Activated CD8-positive, alpha-beta memory T cell treated with anti-CD3 and anti-CD28 coated beads for 48 hours (primary cell): ENCODE data around the gene FNDC3B.

Experiments used
- DNase-seq, 3 experiments: peaks; one replicate each; pipeline ENCODE4 v3.0.0-alpha.2; 2020; ENCODE audit warnings: low read depth in 2 of 3, low spot score in 2 of 3

FNDC3B gene

DNA sequence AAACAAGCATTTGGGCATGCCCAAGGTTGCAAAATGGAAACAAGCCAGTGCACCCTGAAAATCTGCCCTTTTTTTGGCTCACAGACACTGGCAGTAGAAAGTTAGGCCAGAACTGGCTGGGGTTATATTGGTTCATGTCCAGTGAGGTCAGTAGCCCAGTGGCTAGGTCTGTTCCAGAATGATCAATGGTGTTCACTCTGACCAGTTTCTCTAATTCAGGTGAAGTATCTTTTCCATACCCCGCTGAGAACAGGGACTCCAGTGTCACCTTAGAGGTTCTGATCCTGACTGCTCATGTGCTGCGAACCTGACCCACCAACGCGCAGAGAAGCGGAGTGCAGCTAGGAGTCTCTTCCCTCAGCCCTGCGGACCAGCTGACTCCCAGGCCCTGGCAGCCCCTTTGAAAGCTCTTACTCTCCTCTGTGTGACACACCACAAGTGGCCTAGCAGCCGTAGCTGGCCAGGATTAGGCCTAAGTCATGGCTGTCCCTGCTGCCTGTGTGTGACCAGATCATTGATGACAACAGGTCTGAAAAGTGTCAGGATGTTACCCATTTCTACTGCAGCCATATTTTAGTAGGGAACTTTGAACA is 285.3 kb downstream of the FNDC3B start:
- DNase-seq: no peak

DNA sequence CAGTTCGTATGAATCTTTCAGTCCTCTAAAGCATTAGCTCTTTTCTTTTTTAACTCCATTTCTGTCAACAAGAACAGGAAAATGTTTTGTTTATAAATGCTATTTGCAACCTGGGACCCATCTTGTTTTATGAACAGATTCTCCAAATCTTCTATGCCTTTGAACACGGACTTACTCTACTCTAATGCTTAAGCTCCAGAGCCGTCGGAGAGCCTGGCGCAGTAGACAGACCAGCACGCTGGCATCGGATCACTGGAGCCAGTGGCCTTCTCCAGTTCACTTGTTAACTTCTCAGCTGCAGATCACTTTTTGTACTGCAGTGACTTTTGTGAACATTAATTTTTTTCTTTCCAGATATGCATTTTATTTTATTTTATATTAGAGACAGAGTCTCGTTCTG is 286.1 kb downstream of the FNDC3B start:
- no peak for DNase-seq

DNA sequence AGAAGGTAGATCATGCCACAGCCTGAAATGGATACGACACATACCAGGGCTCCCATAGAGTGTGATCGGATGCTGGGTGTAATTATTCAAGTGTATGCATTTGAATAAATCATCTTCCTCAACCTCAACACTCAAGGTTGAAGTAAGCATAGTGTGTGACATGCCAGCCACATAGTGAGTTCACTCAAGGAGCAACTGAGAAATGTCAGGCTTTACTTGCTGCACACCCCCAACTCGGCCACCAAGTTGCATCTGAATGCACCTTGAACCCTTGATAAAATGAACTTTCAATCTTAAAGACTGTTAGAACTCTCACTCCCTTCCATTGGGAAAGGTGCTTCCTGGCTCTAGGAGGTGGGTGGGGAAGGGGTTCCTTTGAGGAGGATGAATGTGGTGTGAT is 287.6 kb downstream of the FNDC3B start:
- no peak for DNase-seq

DNA sequence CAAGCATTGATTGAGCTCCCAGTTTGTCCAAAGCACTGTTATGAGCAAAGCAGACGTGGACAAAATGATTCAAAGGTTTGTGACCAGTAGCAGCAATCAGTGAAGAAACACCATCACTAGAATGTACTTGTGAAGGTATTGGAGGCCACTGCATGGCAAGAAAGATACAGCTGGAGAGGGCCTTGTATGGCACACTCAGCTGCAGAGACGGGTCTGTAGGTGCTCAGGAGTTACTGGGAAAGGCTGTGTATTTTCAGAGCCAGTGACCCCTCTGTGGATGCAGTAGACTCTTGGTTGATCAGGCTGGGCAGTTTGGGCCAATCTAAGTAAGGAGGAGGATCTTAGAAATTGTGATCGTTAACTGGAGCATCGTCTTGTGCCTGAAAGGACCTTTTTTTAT is 288.9 kb downstream of the FNDC3B start:
- no peak for DNase-seq

DNA sequence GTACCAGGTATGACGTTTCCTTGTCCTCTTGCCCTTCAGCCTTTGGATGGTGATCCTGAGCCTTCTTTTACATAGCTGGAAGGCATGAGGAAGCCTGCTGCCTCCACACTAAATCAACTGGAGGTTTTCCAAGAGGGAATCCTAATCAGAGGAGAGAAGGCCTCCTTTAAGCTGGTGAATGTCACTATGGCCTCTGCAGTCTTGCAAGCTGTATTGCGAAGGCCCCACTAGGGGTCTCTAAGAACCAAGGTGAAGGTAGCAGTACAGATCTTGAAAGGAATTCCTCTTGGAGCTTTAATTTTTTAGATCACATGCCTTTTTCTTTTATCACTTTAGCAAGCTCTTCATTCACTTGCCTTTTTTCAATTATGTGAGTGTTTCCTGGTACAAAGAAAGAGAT is 289.7 kb downstream of the FNDC3B start:
- no peak for DNase-seq

DNA sequence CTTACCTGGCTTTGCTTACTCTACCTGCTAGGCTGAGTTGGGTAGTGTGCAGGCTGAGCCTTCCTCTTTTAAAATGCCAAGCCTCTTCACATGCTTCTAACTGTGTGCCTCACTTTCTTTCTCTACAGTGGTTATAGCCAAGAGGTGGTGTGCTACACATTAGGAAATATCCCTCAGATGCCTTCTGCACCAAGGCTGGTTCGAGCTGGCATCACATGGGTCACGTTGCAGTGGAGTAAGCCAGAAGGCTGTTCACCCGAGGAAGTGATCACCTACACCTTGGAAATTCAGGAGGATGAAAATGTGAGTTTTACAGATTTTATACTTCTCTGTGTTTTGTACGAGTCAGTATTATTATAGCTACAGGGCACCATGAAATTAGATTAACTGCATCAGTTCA is 291.0 kb downstream of the FNDC3B start:
- no peak for DNase-seq

DNA sequence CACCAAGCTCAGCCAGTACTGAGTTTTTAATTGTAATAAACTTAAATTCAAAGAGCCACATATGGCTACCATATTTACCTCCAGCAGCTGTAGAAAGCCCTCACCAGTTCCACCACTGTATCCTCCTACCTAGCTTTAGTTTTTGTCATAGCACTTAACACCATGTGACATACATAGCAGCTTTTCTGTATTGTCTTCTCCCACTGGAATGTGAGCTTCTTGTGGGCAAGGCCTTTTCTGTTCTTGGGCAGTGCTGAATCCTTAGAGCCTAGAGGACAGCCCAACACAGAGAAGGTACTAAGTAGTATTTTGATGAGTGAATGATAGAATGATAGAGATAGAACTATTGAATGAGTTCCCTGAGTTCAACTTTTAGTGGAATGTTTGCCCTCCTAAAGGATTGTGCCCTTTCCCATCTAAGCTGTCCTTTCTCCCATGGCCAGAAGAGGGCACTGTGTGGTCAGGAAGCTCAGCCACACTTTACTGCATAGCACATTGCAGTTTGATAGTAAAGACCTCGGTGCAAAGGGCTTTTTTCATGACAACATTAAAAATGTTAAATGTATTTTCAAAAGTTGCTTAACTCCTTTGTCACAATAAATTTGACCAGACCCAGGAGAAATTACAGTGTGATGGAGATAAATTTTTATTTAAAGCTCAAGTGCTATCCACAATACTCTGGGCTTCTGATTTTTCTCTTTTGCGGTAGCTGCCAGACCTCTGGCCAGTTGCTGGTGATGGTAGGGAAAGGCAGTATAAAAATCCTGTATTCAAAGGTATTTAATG is 293.1 kb downstream of the FNDC3B start:
- peak in 2 of 3 experiments; percentile 10 to 20 for DNase-seq

DNA sequence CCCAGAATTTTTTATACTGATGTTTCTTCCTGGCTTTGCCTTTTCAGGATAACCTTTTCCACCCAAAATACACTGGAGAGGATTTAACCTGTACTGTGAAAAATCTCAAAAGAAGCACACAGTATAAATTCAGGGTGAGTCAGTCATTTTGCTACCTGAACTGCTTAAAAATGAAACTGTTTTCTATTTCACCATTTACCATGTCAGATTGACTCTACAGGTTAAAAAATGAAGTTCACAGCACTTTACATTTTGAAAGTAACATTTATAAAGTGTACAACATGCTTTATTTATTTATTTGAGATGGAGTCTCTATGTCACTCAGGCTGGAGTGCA is 293.6 kb downstream of the FNDC3B start:
- no peak for DNase-seq

DNA sequence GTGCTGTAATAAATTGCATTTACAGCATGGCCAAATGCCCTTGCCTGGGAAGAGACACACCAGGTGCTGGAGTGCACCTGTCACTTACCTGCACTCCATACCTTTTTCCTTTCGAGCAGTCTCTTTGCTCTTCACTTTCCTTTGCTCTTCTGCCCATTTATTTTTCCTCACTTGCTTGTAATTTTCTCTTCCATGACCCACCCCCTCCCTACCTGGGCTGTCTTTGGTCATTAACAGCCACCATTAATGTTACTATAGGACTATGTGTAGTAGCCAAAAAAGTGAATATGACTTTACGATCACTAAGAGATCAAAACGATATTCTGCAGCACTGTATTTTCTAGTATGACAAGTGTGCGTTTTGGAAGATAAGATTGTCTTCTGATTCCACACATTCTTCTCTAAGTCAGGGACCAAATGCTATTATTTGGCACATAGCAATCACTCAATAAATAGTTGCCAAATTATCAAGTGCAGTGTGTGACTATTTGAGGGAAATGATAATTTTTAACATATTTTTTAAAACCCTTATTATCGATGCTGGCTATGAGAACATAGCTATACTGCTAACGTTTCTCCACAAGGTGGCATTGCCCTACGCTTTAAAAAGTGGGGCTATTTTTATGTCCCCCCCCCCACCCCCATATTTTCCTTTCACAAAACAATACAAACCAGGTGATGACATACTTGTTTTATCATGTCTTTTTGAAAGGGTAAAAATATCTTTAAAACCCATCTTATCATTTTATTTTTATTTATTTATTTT is 294.5 kb downstream of the FNDC3B start:
- DNase-seq: no peak

DNA sequence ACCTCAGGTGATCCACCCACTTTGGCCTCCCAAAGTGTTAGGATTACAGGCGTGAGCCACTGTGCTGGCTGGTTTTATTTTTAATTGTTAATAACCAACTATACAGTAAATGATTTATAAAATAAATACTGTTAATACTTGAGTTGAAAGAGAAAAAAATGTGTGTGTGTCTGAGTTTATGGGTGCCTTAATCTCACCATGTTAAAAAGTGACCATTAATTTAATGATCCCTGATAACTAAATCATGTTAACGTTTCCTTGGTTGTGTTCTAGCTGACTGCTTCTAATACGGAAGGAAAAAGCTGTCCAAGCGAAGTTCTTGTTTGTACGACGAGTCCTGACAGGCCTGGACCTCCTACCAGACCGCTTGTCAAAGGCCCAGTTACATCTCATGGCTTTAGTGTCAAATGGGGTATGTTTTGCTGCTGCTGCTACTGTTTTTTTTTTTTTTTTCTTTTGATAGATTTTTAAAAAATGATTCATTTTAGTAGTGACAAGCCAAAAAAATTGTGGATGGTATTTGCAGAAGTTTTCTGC is 295.4 kb downstream of the FNDC3B start:
- DNase-seq: no peak

DNA sequence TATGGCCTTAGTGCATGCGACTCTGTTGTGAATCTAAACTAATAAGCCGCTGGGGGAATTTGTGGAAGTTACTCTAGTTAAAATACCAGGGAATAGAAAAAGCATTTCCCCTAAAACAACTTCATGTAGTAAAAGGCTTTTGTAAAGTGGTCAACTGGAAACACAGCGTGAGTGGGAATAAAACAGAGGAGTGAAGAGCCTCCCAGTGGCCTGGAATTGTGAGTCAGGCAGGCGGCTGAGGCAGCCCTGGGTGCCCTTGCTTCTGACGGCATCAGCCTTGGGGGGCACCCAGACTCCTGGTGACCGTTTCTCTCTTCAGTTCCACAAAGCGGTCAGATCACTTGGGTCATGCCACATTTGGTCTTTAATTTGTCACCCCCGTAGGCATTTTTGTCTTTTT is 300.5 kb downstream of the FNDC3B start:
- no peak for DNase-seq

DNA sequence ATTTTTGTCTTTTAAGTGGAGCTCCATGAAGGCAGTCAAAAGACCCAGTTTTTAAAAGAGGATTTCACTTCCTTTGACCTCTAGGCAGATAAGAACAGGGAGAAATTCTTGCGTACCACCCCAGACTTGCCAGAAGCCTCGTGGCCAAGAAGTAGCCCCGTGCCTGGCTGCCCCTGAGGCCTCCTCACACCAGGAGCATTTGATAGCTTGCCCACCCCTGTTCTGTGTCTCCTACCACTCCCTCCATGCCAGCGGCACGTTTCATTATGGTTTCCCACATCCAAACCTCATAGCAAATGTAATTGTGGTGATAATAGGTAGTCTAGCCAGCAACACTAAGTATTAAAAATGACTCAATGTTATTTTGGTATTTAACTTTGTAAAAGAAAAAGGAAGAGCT is 301.2 kb downstream of the FNDC3B start:
- DNase-seq: no peak

DNA sequence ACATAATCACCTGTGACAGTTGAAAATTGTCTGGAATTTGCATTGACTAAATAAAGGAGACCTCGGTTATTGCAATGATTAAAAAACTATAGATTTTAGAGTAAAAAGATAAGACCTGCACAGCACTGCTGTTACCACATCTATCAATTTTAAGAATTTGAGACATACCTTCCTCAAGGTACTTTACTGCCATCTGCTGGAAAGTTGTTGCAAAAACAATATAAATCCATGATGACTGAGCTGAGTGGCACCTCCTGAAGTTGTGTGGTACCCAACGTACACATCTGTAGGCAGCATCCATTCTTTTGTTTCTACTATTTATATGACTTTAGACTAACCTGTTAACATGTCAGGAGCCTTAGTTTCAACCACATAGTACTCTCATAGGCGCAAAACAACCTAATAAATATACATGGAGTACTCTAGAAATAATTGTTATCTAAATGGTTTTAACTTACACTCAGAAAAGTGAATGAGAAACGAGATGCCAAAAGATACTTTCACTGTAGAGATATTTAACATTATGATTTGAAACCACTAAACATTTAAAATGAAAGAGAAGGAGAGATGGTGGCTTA is 302.2 kb downstream of the FNDC3B start:
- no peak for DNase-seq

DNA sequence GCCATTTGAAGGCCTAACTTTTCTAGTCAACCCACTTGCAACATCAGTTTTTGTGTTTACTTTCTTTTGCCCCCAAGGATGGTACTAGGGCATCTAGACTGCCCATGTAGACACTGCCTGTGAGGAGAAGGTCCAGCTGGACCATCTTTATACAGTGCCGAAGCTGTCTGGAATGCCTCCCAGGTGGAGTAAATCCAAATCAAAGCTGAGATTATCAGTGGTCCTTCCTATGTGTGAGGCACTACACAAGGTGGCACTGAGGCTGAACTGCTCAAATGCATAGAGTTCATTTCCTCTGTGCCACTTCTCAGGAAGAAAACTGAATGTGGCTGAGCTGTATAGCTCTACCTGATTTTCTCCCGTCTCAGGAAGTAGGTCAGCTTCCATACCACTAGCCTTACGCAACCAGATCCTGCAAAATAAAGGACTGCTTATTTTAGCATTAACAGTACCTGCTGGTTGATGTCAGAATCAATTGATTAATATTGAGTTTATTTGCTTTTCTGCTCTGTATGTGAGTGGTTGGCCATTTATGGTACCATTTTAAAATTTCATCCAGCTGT is 302.8 kb downstream of the FNDC3B start:
- no peak for DNase-seq

DNA sequence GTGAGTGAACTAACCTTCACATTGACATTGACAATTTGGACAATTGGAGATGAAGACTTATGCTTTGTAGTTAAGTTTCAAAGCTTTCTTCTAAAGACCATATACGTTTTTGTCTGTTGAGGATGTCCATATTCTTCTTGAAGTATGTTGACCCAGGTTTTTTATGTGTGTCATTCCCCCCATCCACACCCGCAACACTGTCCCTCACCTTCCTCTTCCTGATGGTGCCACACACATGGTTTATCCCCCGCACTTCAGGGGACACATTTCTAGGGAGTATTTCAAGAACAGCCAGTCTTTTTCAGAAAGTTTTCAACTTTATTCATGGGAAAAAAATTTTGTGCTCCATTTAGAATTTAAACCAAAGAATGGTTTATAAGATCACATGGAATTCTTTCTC is 303.7 kb downstream of the FNDC3B start:
- DNase-seq: no peak

DNA sequence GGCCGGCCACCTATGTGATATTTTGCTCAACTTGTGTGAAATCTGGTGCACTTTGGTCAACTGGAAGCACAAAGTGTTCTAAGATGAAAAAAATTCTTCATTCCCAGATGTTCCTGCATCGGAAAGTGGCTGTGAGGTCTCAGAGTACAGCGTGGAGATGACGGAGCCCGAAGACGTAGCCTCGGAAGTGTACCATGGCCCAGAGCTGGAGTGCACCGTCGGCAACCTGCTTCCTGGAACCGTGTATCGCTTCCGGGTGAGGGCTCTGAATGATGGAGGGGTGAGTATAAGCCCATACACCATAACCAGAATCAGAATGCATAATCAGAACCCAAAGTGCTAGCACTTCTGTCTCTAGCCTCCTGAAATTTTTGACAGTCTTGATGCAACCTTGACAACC is 304.6 kb downstream of the FNDC3B start:
- no peak for DNase-seq

DNA sequence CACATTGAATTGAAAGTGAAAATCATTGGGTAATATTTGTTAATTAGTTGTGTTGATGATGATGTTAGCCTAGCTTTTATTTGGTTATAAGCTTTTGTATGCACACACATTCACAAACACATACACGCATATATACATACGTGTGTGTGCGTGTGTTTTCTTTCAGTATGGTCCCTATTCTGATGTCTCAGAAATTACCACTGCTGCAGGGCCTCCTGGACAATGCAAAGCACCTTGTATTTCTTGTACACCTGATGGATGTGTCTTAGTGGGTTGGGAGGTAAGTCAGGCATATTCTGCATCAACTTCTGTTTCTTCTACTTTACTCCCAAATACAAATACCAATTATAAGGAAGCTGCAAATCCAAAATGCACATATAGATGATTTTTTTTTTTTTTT is 306.8 kb downstream of the FNDC3B start:
- no peak for DNase-seq

DNA sequence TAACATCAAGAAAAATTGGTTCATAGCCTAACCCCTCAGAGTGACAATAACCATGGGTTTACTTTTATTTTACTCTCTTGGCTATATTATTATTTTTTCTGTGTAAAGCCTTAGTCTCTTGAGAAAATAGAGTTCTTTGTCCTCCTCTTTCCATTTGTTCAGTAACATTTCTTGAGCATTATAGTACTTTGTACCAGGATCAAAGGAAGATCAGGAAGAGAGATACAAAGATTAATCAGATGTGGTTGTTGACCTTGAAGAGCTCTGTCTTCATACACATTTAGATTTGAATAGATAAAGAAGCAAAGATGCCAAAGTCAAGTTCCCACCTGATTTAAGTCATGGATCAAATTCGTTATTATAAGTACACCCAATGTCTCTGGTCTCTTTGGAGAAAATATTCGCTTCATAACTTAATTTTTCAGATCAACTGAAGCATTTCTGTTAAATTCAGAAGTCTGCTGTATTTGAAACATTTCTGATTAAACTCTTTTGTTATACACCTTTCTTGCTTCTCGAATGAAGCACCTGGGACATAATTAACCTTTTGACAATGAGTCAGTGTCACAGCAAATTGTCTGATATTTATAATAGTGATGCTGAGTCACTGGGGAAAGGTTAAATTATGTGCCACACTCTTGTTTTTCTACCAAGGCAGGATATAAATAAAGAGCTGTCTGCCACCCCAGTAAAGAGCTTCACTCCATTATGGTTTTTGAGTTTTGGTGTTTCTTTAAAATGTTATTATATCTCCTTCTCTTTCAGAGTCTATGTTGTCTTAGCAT is 308.7 kb downstream of the FNDC3B start:
- no peak for DNase-seq

DNA sequence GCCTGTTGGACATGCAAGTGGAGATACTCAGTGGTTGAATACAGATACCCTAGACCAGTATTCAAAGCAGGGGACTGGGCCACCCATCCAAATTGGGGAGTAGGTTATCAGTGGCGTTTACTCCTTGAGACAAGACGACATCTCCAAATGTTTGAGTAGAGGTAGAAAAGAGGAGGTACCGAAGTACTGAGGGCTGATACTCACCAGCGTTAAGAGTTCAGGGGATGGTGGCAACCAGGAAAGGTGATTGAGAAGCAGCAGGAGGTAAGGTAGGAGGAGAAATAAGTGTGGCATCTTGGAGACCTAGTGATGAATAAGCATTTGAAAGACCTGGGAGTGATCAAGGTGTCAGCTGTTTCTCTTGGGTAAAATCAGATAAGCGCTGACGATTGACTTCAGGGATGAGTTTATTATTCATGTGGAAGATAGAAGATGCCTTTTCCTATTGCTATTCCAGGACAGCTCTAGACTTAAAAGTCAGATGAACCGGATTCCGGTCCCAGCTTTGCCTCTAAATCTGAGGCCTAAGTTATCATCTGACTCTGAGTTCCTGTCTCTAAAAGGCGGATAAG is 312.6 kb downstream of the FNDC3B start:
- no peak for DNase-seq

DNA sequence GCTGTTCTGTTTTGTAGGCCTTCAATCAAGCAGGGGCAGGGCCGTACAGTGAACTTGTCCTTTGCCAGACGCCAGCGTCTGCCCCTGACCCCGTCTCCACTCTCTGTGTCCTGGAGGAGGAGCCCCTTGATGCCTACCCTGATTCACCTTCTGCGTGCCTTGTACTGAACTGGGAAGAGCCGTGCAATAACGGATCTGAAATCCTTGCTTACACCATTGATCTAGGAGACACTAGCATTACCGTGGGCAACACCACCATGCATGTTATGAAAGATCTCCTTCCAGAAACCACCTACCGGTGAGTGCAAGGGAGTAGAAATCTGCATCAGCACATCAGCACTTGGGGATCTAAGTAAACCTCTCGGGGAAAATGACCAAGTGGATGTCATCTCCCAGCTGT is 313.4 kb downstream of the FNDC3B start:
- no peak for DNase-seq
